SU-DHL-6 (cell line): ENCODE results near the gene GCHFR.

ENCODE experiments used
- H2AFZ ChIP-seq: fragments of 200-600 bp; sonication (generic); 2 replicates; pipeline ENCODE4 v1.6.1; 2014; ENCODE audit warnings: low read depth, mild to moderate bottlenecking, moderate library complexity, mixed read lengths, antibody characterized with exemption, low read length; ENCODE audit not compliant: severe bottlenecking
- H3F3A ChIP-seq: fragments of 200-600 bp; shearing (Covaris generic); 2 replicates; pipeline ENCODE4 v1.6.0; 2016; ENCODE audit warnings: antibody characterized with exemption, mild to moderate bottlenecking; ENCODE audit not compliant: insufficient read depth
- H3K27ac ChIP-seq: fragments of 200-600 bp; sonication (generic); 2 replicates; pipeline ENCODE4 v1.5.1; 2016; ENCODE audit warnings: low read depth, mild to moderate bottlenecking, low read length, moderate library complexity, mixed read lengths
- H3K27me3 ChIP-seq: fragments of 200-600 bp; sonication (generic), shearing (Covaris generic); 2 replicates; pipeline ENCODE4 v1.6.0; 2014; ENCODE audit warnings: mild to moderate bottlenecking, low read length
- H3K36me3 ChIP-seq: fragments of 200-600 bp; sonication (generic); 2 replicates; pipeline ENCODE4 v1.6.1; 2014; ENCODE audit warnings: mild to moderate bottlenecking, low read length, mixed read lengths
- H3K4me2 ChIP-seq: fragments of 300-600, 200-600 bp; shearing (Covaris generic), sonication (generic); 2 replicates; pipeline ENCODE4 v1.6.0; 2014; ENCODE audit warnings: low read length, low read depth, mild to moderate bottlenecking; ENCODE audit not compliant: poor library complexity, severe bottlenecking
- H3K4me3 ChIP-seq: fragments of 200-600 bp; sonication (generic); 2 replicates; pipeline ENCODE4 v1.5.1; 2014; ENCODE audit warnings: antibody characterized with exemption, low read length, mild to moderate bottlenecking, mixed read lengths; ENCODE audit not compliant: insufficient read depth, poor library complexity, severe bottlenecking
- H3K79me2 ChIP-seq: fragments of 200-600 bp; sonication (generic); 2 replicates; pipeline ENCODE4 v1.6.1; 2014; ENCODE audit warnings: mild to moderate bottlenecking, low read length, moderate library complexity; ENCODE audit not compliant: insufficient read depth
- H3K9ac ChIP-seq: fragments of 200-600 bp; sonication (generic); 2 replicates; pipeline ENCODE4 v1.7.0; 2014; ENCODE audit warnings: mild to moderate bottlenecking, low read length
- H3K9me2 ChIP-seq: fragments of 200-600 bp; sonication (generic); replicated peaks from 2 replicates; pipeline ENCODE4 v1.6.1; 2014; ENCODE audit warnings: low read length; ENCODE audit not compliant: insufficient read depth
- H3K9me3 ChIP-seq: fragments of 200-600 bp; sonication (generic); 2 replicates; pipeline ENCODE4 v1.6.1; 2014; ENCODE audit warnings: low read length, mixed read lengths; ENCODE audit not compliant: insufficient read depth
- H4K20me1 ChIP-seq: fragments of 200-600 bp; sonication (generic); 2 replicates; pipeline ENCODE4 v1.6.1; 2014; ENCODE audit warnings: low read depth, mild to moderate bottlenecking, antibody characterized with exemption, low read length, moderate library complexity, mixed read lengths
- CTCF ChIP-seq: fragments of 200-600 bp; sonication (generic); IDR thresholded peaks from one replicate; pipeline ENCODE4 v1.5.1; 2017; ENCODE audit warnings: antibody characterized with exemption, mild to moderate bottlenecking, low read length, moderate library complexity; ENCODE audit not compliant: insufficient read depth, poor library complexity, severe bottlenecking
- EZH2phosphoT487 ChIP-seq: fragments of 200-600 bp; sonication (generic), shearing (Covaris generic); conservative IDR thresholded peaks from 2 replicates; pipeline ENCODE4 v1.6.1; 2018; ENCODE audit warnings: mild to moderate bottlenecking, antibody characterized with exemption, low read length, moderate library complexity, mixed read lengths

The GCHFR gene

GRCh38 chr15:40789119-40789518 is 25.3 kb downstream of the GCHFR start:
- Histone ChIP-seq H3K9me2 (no peaks in the 10 kb centered on the region), H3K9ac (no peak overlapping the region), H4K20me1 (no peaks in the 10 kb centered on the region), H3K4me2 (no peak overlapping the region), H3K79me2 (peaks cover 41% of the 10 kb centered on the region), H3K9me3 (no peaks in the 10 kb centered on the region), H2AFZ (no peak overlapping the region), H3K36me3 (no peaks in the 10 kb centered on the region), H3K4me3 (no peak overlapping the region), H3K27me3 (no peaks in the 10 kb centered on the region), H3F3A (no peaks in the 10 kb centered on the region), H3K27ac (no peak overlapping the region)
- TF ChIP-seq EZH2phosphoT487 (no peak), CTCF (no peak)

- no peaks in the 10 kb centered on the region for H3F3A ChIP-seq
- H3K9me2 ChIP-seq, result no peaks in the 10 kb centered on the region
- no peak overlapping the region for H3K4me3 ChIP-seq
- H2AFZ ChIP-seq, result no peak overlapping the region
- H3K9me3 ChIP-seq, result no peaks in the 10 kb centered on the region
- H3K27ac ChIP-seq, result no peak overlapping the region
- no peak for TF ChIP-seq EZH2phosphoT487
- TF ChIP-seq CTCF, result no peak
- H3K4me2 ChIP-seq, result no peak overlapping the region
- no peaks in the 10 kb centered on the region for H3K36me3 ChIP-seq
- no peaks in the 10 kb centered on the region for H3K27me3 ChIP-seq
- H3K79me2 ChIP-seq, result peaks cover 37% of the 10 kb centered on the region
- no peaks in the 10 kb centered on the region for H4K20me1 ChIP-seq
- no peak overlapping the region for H3K9ac ChIP-seq
Observed at GRCh38 chr15:40789999-40790398, 26.1 kb downstream of the GCHFR start.

GRCh38 chr15:40790718-40791117 is 26.9 kb downstream of the GCHFR start:
- H3K9me2 ChIP-seq, result no peaks in the 10 kb centered on the region
- peaks cover 44% of the 10 kb centered on the region for H3K79me2 ChIP-seq
- H3K4me3 ChIP-seq, result no peak overlapping the region
- H3K4me2 ChIP-seq, result no peak overlapping the region
- no peak overlapping the region for H3K9ac ChIP-seq
- TF ChIP-seq EZH2phosphoT487 (no peak), CTCF (no peak)
- H2AFZ ChIP-seq, result no peak overlapping the region
- H3K27me3 ChIP-seq, result no peaks in the 10 kb centered on the region
- H4K20me1 ChIP-seq, result no peaks in the 10 kb centered on the region
- no peaks in the 10 kb centered on the region for H3K9me3 ChIP-seq
- H3K36me3 ChIP-seq, result no peaks in the 10 kb centered on the region
- no peaks in the 10 kb centered on the region for H3F3A ChIP-seq
- no peak overlapping the region for H3K27ac ChIP-seq
